Measurements from ENCODE around the gene ELOVL3. TPM values are rescaled to one million over a fixed set of nuclear protein-coding genes. Genes with fewer than 3 reads are reported as not detected.

The ELOVL3 gene
- total and polyA plus RNA-seq, 8 donors, result 0.12 to 0.92 (median 0.58) TPM

DNA sequence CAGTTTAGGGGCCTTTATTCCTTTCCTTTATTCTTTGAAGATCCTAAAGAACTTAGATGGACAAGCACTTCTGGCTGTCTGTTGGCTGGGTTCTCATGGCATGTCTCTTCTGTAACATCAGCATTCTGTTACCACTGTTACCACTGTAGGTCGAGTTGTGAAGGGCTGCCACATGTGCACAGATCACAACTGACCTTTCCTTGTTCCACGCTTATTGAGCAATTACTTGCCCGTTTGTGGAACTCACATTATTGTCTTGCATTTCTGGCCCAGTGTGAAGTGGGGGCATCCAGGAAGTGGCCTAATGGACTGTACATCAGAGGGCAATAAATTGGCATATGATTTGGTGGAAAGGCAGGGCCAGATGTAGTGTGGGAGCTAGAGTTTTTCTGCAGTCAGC, 42.9 kb downstream of the ELOVL3 start:
- H3K4me1 ChIP-seq, result peaks cover 7 to 37% of the 10 kb centered on the region in 2 donors
- TF ChIP-seq, protein P1, sequence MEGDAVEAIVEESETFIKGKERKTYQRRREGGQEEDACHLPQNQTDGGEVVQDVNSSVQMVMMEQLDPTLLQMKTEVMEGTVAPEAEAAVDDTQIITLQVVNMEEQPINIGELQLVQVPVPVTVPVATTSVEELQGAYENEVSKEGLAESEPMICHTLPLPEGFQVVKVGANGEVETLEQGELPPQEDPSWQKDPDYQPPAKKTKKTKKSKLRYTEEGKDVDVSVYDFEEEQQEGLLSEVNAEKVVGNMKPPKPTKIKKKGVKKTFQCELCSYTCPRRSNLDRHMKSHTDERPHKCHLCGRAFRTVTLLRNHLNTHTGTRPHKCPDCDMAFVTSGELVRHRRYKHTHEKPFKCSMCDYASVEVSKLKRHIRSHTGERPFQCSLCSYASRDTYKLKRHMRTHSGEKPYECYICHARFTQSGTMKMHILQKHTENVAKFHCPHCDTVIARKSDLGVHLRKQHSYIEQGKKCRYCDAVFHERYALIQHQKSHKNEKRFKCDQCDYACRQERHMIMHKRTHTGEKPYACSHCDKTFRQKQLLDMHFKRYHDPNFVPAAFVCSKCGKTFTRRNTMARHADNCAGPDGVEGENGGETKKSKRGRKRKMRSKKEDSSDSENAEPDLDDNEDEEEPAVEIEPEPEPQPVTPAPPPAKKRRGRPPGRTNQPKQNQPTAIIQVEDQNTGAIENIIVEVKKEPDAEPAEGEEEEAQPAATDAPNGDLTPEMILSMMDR (IDR thresholded peaks at IDR 0.05), result no peak
- H3K9me3 ChIP-seq, result no peaks in the 10 kb centered on the region
- H3K27me3 ChIP-seq, result no peaks in the 10 kb centered on the region
- peak overlapping the region in 1 of 2 donors; percentile 31 for H3K27ac ChIP-seq
- peak in 1 of 4 donors; percentile 6 for DNase-seq
- ATAC-seq, result no peak
- intact Hi-C loops (cut with DNase I), result no loop called here
- H3K36me3 ChIP-seq, result no peaks in the 10 kb centered on the region
- no peak overlapping the region for H3K4me3 ChIP-seq

DNA sequence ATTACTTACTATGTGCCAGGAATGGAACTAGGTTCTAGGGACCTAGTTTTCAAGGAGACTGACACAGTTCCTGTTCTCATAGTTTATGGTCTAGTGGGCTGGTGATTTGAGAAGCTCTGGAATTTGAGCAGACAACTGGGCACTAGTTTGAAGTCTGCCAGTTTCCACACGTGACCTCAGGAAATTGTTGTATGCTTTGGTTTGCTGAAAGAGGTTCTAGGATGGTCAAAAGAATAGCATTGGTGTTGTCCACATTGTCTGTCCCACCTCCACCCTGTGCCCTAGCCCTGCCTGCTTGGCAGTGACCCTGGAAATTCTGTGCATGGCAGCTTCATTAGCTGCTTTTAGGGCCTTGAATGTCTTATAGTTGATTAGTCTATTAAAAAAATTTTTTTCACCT, 48.0 kb downstream of the ELOVL3 start:
- H3K27me3 ChIP-seq, result no peaks in the 10 kb centered on the region
- no peak for ATAC-seq
- intact Hi-C loops (cut with DNase I), result no loop called here
- no peak overlapping the region for H3K4me3 ChIP-seq
- H3K27ac ChIP-seq, result no peak overlapping the region
- peaks cover 0 to 8% of the 10 kb centered on the region in 2 donors for H3K36me3 ChIP-seq
- H3K4me1 ChIP-seq, result peaks cover 0 to 12% of the 10 kb centered on the region in 2 donors
- no peak for DNase-seq
- H3K9me3 ChIP-seq, result no peaks in the 10 kb centered on the region
- TF ChIP-seq, protein P1 (IDR thresholded peaks at IDR 0.05), result no peak

DNA sequence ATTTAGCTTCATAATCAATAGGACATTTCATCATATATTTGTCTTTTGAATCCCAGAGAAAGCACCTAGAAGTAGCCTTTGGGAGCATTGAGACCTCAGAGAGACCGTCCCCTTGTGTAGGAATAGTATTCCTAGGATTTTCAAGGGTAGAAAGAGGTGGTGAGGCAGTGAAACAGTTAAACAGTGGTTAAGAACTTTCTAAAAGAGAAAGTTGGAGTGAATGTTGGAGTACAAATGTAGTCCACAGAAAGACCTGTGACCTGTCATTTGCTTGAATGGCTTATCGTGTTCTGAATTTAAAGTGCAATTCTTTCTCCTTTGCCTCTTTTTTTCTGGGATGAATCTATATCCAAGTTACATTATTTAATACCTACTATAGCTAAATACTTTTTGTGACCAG, 49.2 kb downstream of the ELOVL3 start:
- Histone ChIP-seq H3K27ac (no peak overlapping the region), H3K36me3 (peaks cover 0 to 8% of the 10 kb centered on the region in 2 donors), H3K4me3 (no peak overlapping the region), H3K4me1 (peaks cover 10 to 14% of the 10 kb centered on the region in 2 donors), H3K9me3 (no peaks in the 10 kb centered on the region), H3K27me3 (no peaks in the 10 kb centered on the region)
- TF ChIP-seq, protein P1 (IDR thresholded peaks at IDR 0.05), result no peak
- no peak for ATAC-seq
- no peak for DNase-seq
- intact Hi-C loops (cut with DNase I), result no loop called here

DNA sequence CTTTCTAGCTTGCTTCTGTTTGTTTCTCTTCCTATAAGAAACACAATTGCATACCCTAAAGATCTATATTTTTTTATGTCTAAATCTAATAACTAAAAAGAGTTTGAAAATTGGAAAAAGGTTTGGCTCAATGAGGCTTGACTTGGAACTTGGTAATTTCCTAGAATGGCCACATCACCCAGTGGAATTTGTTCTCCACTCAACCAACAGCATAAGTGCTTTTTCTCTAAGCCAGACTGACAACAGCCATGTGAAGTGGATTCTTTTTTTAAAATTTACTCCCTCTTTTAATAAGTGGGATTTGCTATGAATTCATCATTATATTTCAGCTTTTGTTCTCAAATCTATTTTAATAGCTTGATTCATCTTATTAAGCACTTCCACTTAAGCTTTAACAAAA, 53.0 kb downstream of the ELOVL3 start:
- H3K27ac ChIP-seq, result no peak overlapping the region
- intact Hi-C loops (cut with DNase I), result no loop called here
- ATAC-seq, result peak; percentile 62
- TF ChIP-seq, protein P1 (IDR thresholded peaks at IDR 0.05), result no peak
- H3K27me3 ChIP-seq, result no peaks in the 10 kb centered on the region
- H3K4me1 ChIP-seq, result peaks cover 18 to 30% of the 10 kb centered on the region in 2 donors
- no peak for DNase-seq
- no peaks in the 10 kb centered on the region for H3K9me3 ChIP-seq
- H3K36me3 ChIP-seq, result peaks cover 0 to 12% of the 10 kb centered on the region in 2 donors
- H3K4me3 ChIP-seq, result no peak overlapping the region

Other genes with a start within 250 kb of the ELOVL3 start
- gene ARMH3, start 170.1 kb upstream of the ELOVL3 start, total RNA-seq, result 10 to 100 TPM; 24.0 to 26.2 TPM
- gene ARMH3, start 170.1 kb upstream of the ELOVL3 start, polyA plus RNA-seq (ENCODE audit: insufficient read length in 6 of 6), result 10 to 100 TPM; 19.4 to 23.6 (median 23.1) TPM
- gene HPS6, start 160.9 kb upstream of the ELOVL3 start, total RNA-seq, result 10 to 100 TPM; 19.1 to 21.0 TPM
- 10 to 100 TPM in 4 of 6 donors, 1 to 10 TPM in 2; 7.6 to 12.7 (median 11.4) TPM for gene HPS6, start 160.9 kb upstream of the ELOVL3 start, polyA plus RNA-seq (ENCODE audit: insufficient read length in 6 of 6)
- gene LDB1, start 105.9 kb upstream of the ELOVL3 start, total RNA-seq, result 10 to 100 TPM; 40.3 to 51.0 TPM
- gene LDB1, start 105.9 kb upstream of the ELOVL3 start, polyA plus RNA-seq (ENCODE audit: insufficient read length in 6 of 6), result 100 to 1,000 TPM; 151 to 178 (median 156) TPM
- gene PPRC1, start 93.3 kb upstream of the ELOVL3 start, total RNA-seq, result 10 to 100 TPM; 27.8 to 41.8 TPM
- gene PPRC1, start 93.3 kb upstream of the ELOVL3 start, polyA plus RNA-seq (ENCODE audit: insufficient read length in 6 of 6), result 10 to 100 TPM; 33.8 to 52.9 (median 43.0) TPM
- 10 to 100 TPM; 34.1 to 55.3 TPM for gene NOLC1, start 73.9 kb upstream of the ELOVL3 start, total RNA-seq
- gene NOLC1, start 73.9 kb upstream of the ELOVL3 start, polyA plus RNA-seq (ENCODE audit: insufficient read length in 6 of 6), result 10 to 100 TPM; 72.8 to 95.7 (median 83.4) TPM
- gene PITX3, start 15.2 kb downstream of the ELOVL3 start, total RNA-seq, result under 1 TPM in 1 of 2 donors, not detected in 1; 0.29 TPM
- gene PITX3, start 15.2 kb downstream of the ELOVL3 start, polyA plus RNA-seq (ENCODE audit: insufficient read length in 6 of 6), result 1 to 10 TPM in 1 of 6 donors, under 1 TPM in 5; 0.28 to 1.4 (median 0.34) TPM
- 10 to 100 TPM; 48.7 to 53.4 TPM for gene GBF1, start 19.2 kb downstream of the ELOVL3 start, total RNA-seq
- gene GBF1, start 19.2 kb downstream of the ELOVL3 start, polyA plus RNA-seq (ENCODE audit: insufficient read length in 6 of 6), result 10 to 100 TPM; 44.7 to 57.2 (median 46.2) TPM
- gene NFKB2, start 169.4 kb downstream of the ELOVL3 start, total RNA-seq, result 10 to 100 TPM; 37.0 to 50.2 TPM
- gene NFKB2, start 169.4 kb downstream of the ELOVL3 start, polyA plus RNA-seq (ENCODE audit: insufficient read length in 6 of 6), result 10 to 100 TPM; 22.0 to 26.4 (median 24.8) TPM
- 1 to 10 TPM; 1.4 to 5.4 TPM for gene PSD, start 192.5 kb downstream of the ELOVL3 start, total RNA-seq
- gene PSD, start 192.5 kb downstream of the ELOVL3 start, polyA plus RNA-seq (ENCODE audit: insufficient read length in 6 of 6), result 10 to 100 TPM in 4 of 6 donors, 1 to 10 TPM in 2; 8.0 to 15.1 (median 11.5) TPM
- gene FBXL15, start 194.5 kb downstream of the ELOVL3 start, total RNA-seq, result 10 to 100 TPM; 17.4 to 18.7 TPM
- gene FBXL15, start 194.5 kb downstream of the ELOVL3 start, polyA plus RNA-seq (ENCODE audit: insufficient read length in 6 of 6), result 1 to 10 TPM; 5.7 to 9.7 (median 7.0) TPM
- 10 to 100 TPM; 47.0 to 48.2 TPM for gene CUEDC2, start 206.3 kb downstream of the ELOVL3 start, total RNA-seq
- gene CUEDC2, start 206.3 kb downstream of the ELOVL3 start, polyA plus RNA-seq (ENCODE audit: insufficient read length in 6 of 6), result 10 to 100 TPM; 66.7 to 81.0 (median 75.8) TPM
- 1 to 10 TPM; 5.6 to 7.3 TPM for gene C10orf95, start 225.2 kb downstream of the ELOVL3 start, total RNA-seq
- 1 to 10 TPM in 5 of 6 donors, under 1 TPM in 1; 0.70 to 2.3 (median 1.4) TPM for gene C10orf95, start 225.2 kb downstream of the ELOVL3 start, polyA plus RNA-seq (ENCODE audit: insufficient read length in 6 of 6)